GM23338 (cell line): ENCODE data around the gene PRKD3.

Experiments
- CREB1 ChIP-seq: fragments of 250-450 bp; sonication (Bioruptor Pico); IDR thresholded peaks from 2 replicates; pipeline ENCODE4 v1.5.0; 2020; ENCODE audit warnings: low read depth, mild to moderate bottlenecking, moderate library complexity
- ETS1 ChIP-seq: IDR thresholded peaks from 2 replicates; pipeline ENCODE4 v1.6.1; 2016; ENCODE audit warnings: antibody characterized with exemption
- EZH2 ChIP-seq: fragments of 200-600 bp; sonication (generic); IDR thresholded peaks from one replicate; pipeline ENCODE4 v1.8.0; 2017; ENCODE audit warnings: antibody characterized with exemption, mild to moderate bottlenecking, low read depth; ENCODE audit not compliant: unreplicated experiment
- EZH2phosphoT487 ChIP-seq: fragments of 200-600 bp; sonication (generic); IDR thresholded peaks from one replicate; pipeline ENCODE4 v1.8.1; 2018; ENCODE audit warnings: antibody characterized with exemption; ENCODE audit not compliant: unreplicated experiment
- JUNB ChIP-seq: IDR thresholded peaks from one replicate; pipeline ENCODE4 v1.6.1; 2016; ENCODE audit warnings: antibody characterized with exemption; ENCODE audit not compliant: unreplicated experiment
- POLR2AphosphoS5 ChIP-seq: IDR thresholded peaks from 2 replicates; pipeline ENCODE4 v1.6.1; 2016; ENCODE audit warnings: antibody characterized with exemption, low read depth
- STAT1 ChIP-seq: IDR thresholded peaks from one replicate; pipeline ENCODE4 v1.6.1; 2016; ENCODE audit warnings: antibody characterized with exemption; ENCODE audit not compliant: unreplicated experiment
- ZNF331 ChIP-seq: fragments of 250-450 bp; sonication (Bioruptor Pico); IDR thresholded peaks from 2 replicates; pipeline ENCODE4 v1.5.0; 2020; ENCODE audit warnings: low read depth, mild to moderate bottlenecking, moderate library complexity
- TF ChIP-seq, protein P1 (sequence below), 2 experiments: fragments of 200-600 bp in 1 of 2; sonication (generic) in 1 of 2; conservative IDR thresholded peaks; 2 replicates each; pipeline versions ENCODE4 v1.5.1 to v1.6.1; 2016 to 2017; ENCODE audit warnings: antibody characterized with exemption in 2 of 2, low read depth in 2 of 2, mild to moderate bottlenecking in 2 of 2, moderate library complexity in 1 of 2
- TF ChIP-seq, protein P2 (sequence below): IDR thresholded peaks from one replicate; pipeline ENCODE4 v1.6.1; 2018; ENCODE audit warnings: antibody characterized with exemption; ENCODE audit not compliant: unreplicated experiment

GRCh38 chr2:37287966-37288365 lies 36.7 kb downstream of the PRKD3 start:
- TF ChIP-seq, protein P1, sequence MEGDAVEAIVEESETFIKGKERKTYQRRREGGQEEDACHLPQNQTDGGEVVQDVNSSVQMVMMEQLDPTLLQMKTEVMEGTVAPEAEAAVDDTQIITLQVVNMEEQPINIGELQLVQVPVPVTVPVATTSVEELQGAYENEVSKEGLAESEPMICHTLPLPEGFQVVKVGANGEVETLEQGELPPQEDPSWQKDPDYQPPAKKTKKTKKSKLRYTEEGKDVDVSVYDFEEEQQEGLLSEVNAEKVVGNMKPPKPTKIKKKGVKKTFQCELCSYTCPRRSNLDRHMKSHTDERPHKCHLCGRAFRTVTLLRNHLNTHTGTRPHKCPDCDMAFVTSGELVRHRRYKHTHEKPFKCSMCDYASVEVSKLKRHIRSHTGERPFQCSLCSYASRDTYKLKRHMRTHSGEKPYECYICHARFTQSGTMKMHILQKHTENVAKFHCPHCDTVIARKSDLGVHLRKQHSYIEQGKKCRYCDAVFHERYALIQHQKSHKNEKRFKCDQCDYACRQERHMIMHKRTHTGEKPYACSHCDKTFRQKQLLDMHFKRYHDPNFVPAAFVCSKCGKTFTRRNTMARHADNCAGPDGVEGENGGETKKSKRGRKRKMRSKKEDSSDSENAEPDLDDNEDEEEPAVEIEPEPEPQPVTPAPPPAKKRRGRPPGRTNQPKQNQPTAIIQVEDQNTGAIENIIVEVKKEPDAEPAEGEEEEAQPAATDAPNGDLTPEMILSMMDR (conservative IDR thresholded peaks at IDR 0.05; ENCODE audit: low read depth in 2 of 2), result peak; percentile 49 to 65
- no peak for TF ChIP-seq POLR2AphosphoS5
- no peak for TF ChIP-seq JUNB
- no peak for TF ChIP-seq EZH2phosphoT487
- no peak for TF ChIP-seq EZH2
- TF ChIP-seq, protein P2, sequence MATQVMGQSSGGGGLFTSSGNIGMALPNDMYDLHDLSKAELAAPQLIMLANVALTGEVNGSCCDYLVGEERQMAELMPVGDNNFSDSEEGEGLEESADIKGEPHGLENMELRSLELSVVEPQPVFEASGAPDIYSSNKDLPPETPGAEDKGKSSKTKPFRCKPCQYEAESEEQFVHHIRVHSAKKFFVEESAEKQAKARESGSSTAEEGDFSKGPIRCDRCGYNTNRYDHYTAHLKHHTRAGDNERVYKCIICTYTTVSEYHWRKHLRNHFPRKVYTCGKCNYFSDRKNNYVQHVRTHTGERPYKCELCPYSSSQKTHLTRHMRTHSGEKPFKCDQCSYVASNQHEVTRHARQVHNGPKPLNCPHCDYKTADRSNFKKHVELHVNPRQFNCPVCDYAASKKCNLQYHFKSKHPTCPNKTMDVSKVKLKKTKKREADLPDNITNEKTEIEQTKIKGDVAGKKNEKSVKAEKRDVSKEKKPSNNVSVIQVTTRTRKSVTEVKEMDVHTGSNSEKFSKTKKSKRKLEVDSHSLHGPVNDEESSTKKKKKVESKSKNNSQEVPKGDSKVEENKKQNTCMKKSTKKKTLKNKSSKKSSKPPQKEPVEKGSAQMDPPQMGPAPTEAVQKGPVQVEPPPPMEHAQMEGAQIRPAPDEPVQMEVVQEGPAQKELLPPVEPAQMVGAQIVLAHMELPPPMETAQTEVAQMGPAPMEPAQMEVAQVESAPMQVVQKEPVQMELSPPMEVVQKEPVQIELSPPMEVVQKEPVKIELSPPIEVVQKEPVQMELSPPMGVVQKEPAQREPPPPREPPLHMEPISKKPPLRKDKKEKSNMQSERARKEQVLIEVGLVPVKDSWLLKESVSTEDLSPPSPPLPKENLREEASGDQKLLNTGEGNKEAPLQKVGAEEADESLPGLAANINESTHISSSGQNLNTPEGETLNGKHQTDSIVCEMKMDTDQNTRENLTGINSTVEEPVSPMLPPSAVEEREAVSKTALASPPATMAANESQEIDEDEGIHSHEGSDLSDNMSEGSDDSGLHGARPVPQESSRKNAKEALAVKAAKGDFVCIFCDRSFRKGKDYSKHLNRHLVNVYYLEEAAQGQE, result no peak
- no peak for TF ChIP-seq CREB1
- TF ChIP-seq ZNF331 (CRISPR knock-in tag), result no peak
- no peak for TF ChIP-seq ETS1
- no peak for TF ChIP-seq STAT1
